NCI-H446 (cell line): Measurements from ENCODE around the gene FAM131C.
"Not testable (repeated sequence)": the region's sequence is repeated elsewhere in the genome, so short reads cannot be mapped to it uniquely, and the experiment has no call there.

Experiments
- DNase-seq, 2 experiments: peaks; one replicate each; lab custom pipeline; 2025; lab: John Stamatoyannopoulos, UW

FAM131C gene, protein sequence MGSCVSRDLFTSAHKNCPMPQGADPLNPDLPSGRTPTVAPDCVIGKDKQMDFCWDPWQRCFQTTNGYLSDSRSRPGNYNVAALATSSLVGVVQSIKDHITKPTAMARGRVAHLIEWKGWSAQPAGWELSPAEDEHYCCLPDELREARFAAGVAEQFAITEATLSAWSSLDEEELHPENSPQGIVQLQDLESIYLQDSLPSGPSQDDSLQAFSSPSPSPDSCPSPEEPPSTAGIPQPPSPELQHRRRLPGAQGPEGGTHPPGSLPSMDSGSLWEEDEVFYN

DNA sequence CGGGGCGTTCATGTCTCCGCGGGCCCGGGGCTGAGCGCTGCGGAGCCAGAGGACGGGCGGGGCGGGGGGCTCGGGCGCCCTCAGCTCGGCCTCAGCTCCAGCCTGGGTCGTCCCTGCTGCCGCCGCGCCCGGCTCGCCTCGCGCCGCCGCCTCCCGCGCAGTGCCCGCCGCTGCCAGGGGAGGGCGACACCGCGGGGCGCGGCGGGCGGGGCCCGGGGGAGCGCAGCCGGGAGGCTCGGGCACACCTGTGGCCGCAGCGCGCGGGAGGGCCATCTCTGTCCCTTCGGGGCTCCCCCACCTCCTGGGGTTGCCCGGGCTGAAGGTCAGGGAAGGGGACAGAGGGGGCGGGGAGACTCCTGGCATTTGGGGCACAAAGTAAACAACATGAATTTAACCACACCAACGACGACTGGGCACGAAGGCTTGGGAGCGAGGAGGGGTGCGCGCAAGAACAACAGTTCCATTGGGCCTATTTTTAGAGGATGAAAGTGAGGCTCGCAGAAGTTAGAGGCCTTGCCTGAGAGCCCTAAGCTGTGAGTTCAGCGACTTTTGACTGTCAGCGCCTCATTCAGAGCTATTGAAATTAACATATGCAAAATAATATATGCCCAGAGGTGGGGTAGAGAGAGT is at the start of gene FAM131C:
FAM131C (minus strand) TSS at position 162 of the 630 bp plus-strand sequence. CDS start 209 bp downstream, outside the sequence.
- no peak for DNase-seq

DNA sequence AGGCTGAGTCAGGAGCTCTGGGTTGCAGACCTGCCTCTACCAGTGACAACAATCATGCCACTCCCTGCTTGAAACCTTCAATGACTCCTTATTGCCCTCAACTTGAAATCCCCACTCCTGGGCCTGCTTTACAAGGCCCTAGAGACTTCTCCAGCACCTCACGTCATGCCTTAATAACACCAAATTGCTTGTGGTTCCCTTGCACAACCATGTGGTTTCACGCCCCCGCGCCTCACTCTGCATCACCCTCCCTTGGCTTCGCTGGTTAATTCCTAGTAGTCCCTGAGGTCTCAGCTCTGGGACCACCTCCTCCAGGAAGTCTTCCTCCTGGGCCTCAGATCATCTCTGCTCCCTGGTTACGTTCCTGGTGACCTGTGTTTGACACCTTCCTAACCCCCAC is 49.5 kb upstream of the FAM131C start:
- no peak for DNase-seq

DNA sequence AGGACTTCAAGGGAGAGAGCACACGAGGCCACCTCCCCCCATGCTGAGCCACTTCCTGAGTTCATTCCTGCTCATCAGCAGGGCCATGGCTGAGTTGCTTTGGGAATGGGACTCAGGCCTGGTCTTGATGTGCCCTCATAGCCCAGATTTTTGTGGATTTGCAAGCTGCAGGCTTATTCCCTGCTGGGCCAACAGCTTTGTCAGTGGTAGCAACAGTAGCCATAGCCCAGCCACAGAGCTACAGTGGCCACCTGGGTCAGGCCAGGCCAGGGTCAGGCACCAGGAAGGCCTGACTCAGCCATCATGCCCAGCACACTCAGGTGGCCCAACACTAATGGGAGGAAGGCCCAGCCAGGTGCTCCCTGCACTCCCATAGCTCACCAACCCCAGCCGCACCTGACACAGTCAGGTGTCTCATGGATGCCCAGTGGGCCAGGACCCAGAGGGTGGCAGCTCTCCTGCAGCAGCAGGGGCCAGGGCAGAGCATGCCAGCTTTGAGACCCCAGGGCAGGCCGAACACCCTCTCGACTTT is 49.0 kb upstream of the FAM131C start:
- no peak for DNase-seq

DNA sequence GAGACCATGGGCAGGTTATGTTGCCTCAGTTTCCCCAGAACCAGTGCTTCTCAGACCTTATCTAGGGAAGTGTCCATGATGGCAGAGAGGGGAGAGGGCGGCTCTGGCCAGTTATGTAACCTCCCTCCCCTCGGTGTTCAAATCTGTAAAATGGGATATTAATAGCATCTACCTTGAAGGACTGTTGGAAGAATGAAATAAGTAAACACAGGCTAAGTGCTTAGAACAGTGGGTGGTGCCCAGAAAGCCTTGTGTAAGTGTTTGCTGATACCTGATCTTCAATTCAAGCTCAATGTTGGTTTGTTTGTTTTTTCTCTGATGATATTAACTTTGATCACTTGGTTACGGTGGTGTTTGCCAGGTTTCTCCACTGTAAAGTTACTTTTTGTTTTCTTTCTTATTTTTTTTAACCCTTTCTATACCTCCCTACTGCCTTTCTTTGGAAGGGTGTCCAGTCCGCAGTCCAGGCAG is 47.5 kb upstream of the FAM131C start:
- DNase-seq, result no peak

DNA sequence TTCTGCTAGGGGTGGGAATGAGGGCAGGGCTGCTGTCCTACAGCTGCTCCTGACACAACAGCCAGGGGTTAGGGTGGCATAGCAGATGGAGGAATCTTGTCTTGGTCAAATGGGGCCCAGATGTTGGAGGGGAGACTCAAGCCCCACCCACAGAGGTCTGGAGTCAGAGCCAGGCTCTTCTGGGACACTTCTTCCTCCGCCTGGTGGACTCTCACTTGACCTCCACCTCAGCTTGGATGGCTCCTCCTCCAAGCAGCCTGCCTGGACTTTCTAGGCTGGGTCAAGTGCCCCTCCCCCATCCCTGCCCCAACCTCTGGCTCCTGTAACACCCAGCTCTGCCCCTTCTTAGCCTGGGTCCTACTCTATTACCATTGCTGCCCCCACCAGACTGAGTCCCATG is 47.0 kb upstream of the FAM131C start:
- no peak for DNase-seq

DNA sequence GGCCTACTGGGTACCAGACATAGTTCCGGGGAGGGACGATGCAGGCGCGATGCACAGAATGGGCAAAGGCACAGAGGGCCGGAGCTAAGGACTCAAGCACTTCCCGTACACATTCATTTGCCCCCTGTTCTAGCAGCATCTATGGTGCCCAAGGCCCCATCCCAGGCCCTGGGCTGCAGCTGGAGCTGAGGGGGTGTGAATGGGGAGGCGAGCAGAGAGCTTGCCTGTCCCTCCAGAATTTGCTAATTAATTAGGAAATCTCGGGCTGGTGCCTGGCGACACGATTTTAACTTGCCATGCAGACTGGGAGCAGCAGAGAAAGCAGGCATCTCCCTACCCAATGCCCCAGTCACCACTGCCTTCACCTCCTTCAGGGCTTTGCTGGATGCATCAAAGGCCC is 46.5 kb upstream of the FAM131C start:
- no peak for DNase-seq

DNA sequence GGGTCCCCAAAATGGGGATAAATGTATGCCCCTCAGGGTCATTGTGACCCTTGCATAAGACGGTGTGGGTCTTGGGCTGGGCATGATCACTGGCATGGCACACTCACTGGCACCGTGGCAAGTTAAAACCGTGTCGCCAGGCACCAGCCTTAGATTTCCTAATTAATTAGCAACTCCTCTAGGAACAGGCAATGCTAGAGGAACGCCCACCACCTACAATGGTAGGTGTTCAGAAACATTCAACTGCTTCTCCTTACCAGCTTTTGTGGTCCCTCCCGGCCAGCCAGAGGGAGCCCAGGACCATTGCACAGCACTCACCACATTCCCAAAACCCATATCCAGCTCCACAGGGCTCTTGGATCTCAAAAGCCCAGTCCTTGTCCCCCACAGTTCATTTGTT is 46.1 kb upstream of the FAM131C start:
- DNase-seq, result no peak

DNA sequence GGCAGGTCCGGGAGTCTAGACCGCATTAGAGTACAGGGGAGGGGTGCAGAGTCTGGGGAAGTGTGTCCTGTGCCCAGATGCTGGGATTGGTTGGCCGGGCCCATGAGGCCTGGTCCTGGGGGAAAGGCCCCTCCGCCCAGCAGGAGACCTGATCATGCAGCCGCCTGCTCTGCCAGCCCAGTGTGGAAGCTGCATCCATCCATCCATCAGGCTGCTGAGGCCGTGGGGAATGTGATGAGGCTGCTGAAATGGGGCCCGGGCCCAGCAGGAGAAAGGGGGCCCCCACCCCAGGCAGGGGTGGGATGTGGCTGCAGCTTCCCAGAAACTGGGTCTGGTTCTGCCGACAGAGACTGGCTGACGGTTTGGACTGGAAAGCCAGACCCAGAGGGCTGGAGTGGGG is 45.3 kb upstream of the FAM131C start:
- no peak for DNase-seq

DNA sequence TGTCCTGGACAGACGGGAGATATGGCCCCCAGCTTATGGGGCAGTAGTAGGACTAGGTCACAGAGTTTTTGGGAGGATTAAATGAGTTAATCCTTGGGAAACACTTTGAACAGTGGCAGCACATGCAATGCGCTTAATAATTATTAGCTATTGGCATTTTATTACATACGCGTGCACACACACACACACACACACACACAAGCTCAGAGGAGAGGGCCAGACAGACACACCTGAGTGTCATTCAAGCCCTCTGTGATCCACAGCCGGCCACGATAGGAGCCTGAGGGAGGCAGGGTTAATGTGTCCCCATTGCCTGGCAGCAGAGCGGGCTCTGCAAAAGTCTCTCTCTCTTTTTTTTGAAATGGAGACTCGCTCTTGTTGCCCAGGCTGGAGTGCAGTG is 44.5 kb upstream of the FAM131C start:
- DNase-seq, result no peak

DNA sequence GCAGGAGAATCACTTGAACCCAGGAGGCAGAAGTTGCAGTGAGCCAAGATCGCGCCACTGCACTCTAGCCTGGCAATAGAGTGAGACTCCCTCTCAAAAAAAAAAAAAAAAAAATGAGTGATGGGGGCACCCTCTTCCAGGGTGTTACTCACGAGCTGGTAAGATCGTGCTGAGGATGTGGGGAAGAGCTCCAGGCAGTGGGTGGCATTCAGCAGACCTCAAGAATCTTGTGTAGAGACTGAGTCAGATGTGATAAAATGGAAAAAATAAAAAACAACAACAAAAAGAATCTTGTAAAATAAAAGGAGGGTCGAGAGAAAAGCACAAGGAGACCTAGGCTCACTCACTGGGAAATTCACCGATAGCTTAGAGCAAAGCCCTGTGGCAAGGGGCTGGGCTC is 43.9 kb upstream of the FAM131C start:
- no peak for DNase-seq

DNA sequence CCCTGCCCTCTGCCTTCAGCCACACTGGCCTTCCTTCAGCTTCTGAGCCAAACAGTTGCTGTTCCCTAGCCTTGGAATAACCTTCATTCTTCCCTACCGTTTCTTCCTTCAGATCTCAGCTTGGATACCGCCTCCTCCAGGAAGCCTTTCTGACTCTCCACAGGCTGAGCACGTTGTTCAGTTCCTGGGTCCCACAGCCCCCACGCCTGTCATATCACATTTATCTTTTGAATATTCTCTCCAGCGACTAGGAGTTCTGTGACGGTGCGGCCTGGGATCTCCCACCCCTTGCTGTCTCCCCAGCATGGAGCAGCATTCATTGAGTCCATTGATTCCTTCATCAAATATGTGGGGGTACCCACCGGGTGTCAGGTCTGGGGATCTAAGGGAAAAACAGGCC is 43.2 kb upstream of the FAM131C start:
- no peak for DNase-seq

DNA sequence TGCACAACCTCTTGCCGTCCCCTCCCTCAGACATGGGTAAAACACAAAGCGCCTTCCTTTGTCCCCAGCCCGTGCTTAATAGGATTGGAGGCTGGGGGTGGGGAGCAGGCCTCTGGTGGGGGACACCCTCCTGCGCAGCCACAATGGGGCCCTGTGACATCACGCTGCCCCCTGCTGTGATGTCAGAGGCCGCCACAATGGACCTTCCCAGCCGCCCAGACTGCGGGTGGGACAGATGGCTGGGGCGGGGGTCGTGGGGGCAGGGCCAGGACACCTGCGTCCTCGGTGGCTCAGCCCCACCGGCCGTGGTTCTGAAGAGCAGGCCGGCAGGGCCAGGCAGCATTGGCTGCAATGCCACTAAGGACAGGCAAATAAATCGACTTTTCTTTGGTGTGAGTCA is 42.6 kb upstream of the FAM131C start:
- no peak for DNase-seq

DNA sequence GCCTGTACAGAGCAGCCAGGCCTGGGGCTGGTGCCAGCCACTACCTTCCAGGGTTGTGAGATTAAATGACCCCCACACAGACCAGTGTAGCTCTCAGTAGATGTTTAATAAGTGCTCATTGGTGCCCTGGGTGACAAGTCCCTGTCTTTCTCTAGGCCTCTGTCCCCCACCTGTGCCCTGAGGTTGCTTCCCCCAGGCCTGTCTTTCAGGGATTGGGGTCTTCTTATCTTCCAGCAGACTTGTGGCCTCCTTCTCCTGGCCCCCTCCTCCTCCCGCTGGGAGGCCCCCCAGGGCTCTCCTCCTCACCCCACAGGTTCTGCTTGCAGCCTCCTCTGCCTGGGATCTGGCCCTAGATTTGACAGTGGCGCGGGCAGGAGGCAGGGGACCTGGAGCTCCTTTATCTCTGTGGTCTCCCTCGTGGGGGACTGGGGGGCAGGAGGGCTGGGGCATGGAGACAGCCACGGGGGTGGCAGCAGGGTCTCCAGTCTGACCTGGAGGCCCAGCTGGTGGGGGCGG is 42.1 kb upstream of the FAM131C start:
- no peak for DNase-seq

DNA sequence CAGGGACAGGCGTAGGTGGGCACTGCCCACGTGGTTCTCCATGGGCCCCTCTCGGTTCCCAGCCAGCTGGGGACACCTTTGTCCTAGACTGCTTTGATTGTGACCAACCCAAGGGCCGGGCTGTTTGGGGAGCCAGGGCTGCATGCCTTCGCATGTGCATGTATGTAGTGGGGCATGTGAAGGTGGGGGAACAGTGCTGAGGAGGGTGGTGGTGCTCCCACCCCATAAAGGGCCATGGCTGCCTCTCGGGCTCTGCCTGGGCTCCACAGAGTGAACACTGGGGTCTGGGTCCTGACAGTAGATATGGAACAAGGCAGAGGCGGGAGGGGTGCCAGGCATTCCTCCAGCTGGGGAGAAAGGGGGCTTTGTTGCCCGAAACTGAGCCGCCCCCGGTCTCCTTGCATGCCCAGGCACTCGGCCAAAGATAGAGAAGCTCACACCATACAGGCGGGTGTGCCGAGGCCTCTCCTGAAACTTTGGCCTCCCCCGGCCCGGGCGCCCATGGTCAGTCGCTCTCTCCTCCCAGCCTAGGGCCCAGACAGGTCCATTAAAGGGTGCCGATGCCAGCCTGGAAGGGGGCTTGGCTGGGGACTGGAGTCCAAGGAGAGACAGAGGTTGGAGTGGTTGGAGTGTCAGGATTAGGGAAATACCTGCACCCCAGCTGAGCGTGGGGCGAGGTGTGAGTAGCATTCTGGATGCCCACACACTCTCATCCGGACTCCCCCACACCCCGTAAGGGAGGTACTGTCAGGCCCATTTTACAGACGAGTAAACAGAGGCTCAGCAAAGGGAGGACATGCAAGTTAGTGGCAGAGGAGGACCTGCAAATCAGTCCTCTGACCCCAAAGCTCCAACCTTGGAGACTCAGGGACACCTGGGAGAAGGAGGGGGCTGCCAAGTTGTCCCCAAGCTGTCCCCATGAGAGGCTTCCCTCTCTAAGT is 41.3 kb upstream of the FAM131C start:
- DNase-seq, result no peak

DNA sequence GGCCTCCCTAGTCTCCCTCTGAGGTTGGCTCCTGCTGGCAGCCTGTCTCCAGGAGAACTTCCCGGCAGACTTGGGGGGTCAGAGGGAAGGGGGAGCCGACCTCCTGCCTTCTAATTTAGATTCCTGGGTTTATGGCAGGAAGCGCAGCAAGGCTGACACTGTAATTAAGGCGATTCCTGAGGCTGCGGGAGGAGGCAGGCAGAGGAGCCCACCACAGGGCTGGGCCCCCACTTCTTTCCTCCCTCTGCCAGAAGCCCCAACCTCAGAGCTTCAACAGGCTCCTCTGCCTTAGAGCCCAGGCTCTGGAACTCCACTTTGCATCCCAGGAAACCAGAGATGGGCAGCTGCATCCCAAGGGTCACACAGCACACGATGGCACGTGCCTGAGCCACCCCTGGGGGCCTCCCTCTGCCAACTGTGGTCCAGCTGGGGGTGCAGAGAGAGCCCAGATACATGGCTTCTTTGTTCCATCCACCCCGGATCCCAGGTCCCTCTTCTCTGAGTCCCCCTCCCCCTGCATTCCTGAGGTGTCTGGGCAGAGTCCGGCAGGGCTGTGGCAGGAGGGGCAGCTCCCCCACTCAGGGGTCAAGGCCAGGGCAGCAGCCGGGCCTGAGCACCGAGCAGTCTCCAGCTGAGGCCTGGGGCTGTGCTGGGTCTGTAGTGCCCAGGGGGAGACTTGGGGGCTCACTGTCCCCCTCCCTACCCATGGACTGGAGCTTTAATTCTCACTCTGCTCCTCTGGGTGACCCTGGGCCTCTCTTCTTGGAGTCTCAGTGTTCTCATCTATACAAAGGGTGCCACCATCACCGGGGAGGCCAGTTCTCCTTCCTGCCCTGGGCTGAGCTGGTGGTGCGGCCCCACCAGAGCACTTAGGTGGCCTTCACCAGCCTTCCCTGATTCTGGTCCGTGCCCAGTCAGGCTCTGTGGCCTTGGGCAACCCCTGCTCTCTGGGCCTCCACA is 39.4 kb upstream of the FAM131C start:
- no peak for DNase-seq

DNA sequence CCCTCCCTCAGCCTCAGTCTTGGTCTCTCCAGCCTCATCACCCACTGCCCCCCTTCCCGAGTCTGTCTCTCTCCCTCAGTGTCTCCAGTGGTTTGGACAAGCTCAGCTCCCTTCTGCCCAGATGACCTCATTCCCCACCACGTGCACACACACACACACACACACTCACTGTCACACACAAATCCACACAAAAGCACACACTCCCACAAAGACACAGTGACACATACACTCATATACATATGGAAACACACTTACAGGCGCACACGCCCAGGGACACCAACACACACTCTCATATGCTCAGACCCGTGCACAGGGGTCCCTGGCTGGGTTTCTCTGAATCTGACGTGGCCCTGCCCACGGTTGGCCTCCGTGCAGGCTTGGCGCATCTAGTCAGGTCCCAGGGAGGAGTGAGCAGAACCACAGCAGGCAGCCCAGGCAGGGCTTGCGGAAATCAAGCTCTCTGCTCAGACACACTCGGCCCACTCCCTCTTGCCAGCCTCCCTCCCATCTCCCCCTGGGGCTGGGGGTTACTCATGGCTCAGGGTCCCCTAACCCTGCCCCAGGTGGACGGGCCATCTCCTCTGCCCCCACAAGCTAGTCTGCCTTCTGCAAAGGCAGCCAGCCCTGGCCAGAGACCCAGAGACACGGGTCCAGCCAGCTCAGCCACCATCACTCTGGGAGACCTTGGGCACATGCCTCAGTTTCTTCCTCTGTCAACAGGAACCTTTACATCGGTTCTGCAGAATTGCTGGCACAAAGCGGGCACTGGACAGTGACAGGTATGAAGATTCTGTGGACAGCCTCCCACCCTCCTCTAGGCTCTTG is 38.5 kb upstream of the FAM131C start:
- DNase-seq, result no peak

DNA sequence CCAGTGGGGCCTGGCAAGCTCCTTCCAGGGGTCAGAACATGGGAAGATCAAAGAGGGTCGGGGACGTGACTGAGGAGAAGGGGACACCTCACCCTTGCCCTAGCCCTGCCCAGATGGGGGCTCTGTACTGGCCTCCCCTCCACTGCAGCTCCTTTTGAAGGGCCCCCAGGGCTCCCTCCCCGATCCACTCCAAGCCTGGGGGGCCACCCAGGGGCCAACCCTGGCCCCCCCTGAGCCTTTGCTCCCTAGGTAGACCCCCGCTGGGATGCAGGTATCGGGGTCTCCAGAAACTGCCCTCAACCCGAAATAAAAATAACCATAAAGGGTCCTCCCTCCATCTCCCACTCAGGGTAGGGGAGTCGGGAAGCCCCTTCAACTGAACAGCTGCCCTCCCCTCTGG is 37.4 kb upstream of the FAM131C start:
- no peak for DNase-seq

DNA sequence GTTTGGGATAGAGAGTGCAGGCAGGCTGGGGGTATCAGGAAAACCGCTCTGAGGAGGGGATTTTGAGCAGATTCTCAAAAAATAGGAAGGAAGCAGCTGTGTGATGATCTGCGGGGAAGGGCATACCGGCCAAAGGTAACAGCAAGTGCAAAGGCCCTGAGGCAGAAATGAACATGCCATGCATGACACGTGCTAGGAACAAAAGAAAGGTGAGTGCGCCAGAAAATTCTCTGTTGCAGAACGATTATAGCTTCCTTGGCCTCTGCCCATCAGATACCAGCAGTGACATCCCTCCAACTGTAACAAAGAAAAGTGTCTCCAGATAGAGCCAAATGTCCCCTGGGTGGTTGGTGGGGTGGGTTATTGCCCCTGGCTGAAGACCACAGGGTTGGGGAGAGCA is 37.0 kb upstream of the FAM131C start:
- DNase-seq, result no peak

DNA sequence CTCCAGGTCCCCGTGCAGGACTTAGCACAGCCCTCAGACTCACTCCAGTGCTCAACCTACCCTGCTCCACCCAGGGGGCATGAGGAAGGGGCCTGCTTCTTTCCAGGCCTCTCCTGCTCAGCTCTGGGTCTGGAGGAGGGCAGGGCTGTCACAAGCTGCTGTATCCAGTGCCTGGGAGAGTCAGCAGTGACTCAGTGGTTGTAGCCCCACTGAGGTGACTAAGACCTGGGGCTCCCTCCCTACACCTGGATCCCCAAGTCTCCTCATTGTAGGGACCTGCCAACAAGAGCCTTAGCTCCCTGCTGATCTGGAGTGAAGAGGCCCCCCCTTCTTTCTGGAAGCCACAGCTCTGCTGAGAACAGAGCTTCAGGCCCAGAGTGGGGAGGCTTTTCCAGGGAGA is 36.1 kb upstream of the FAM131C start:
- no peak for DNase-seq

DNA sequence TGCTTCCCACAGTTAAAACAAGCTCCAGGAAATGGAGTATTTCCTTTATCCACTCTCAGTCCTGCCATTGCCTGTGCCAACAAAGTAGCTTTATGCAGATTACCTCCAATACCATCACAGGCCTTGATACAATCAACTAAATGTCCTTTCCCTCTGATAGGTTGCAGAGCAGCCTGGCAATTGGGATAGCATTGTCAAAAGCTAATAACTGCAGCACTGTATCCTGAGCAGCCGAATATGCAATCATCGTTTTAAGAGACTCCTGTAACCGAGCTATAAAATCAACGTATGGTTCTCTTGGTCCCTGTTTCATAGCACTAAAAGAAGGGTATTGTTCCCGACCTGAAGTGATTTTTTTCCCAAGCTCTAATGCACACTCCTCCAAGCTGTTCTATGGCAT is 33.6 kb upstream of the FAM131C start:
- DNase-seq, result not testable (repeated sequence)
